NCI-H1048 (cell line): ENCODE measurements around the gene UBE2G2.

Experiments used
- DNase-seq: peaks from one replicate; lab custom pipeline; 2025; lab: John Stamatoyannopoulos, UW

Gene UBE2G2

GRCh38 chr21:44724926-44725325, 76.7 kb downstream of the UBE2G2 start:
- DNase-seq: no peak

- no peak for DNase-seq
Observed at GRCh38 chr21:44724196-44724595, 77.4 kb downstream of the UBE2G2 start.

GRCh38 chr21:44723177-44724131, 78.2 kb downstream of the UBE2G2 start:
- no peak for DNase-seq

- DNase-seq: no peak
Observed at GRCh38 chr21:44722731-44723130, 78.9 kb downstream of the UBE2G2 start.

- DNase-seq: no peak
Observed at GRCh38 chr21:44720170-44720569, 81.5 kb downstream of the UBE2G2 start.
